K562 treated with DMSO at 1 percent for 12 hours (cell line): Measurements from ENCODE around the gene SKAP1. TPM values are rescaled to one million over a fixed set of nuclear protein-coding genes. Genes with fewer than 3 reads are reported as not detected.

Experiments used
- total RNA-seq: library from RNA; unstranded; fragments of 300-600 nt; gene quantifications from 2 replicates; pipeline ENCODE4 v1.2.3, GENCODE V29; 2022; ENCODE audit not compliant: insufficient read depth

Gene SKAP1
- total RNA-seq = 1.8 TPM in 1 of 2 replicates, not detected in the other

GRCh38 chr17:48429638-48430586, at the start of gene SKAP1:
TSS of gene SKAP1 (minus strand) at chr17:48430214.

GRCh38 chr17:48107137-48108055, 322.6 kb downstream of the SKAP1 start, which contains the start of gene SNX11:
TSS of gene SNX11 (plus strand) at chr17:48107766. CDS start at chr17:48112044, 4,278 bp downstream.

GRCh38 chr17:48101012-48101720, 328.8 kb downstream of the SKAP1 start, which contains the start of gene CBX1:
TSS of gene CBX1 (minus strand) at chr17:48101478. CDS start at chr17:48077004, 24,474 bp downstream.

Other genes with a start within 250 kb of the SKAP1 start
- not detected in 2 replicates for gene HOXB1, start 100.8 kb upstream of the SKAP1 start, total RNA-seq
- 79.5 and 94.6 TPM in 2 replicates for gene HOXB2, start 114.9 kb upstream of the SKAP1 start, total RNA-seq
- 13.6 and 20.0 TPM in 2 replicates for gene HOXB4, start 148.1 kb upstream of the SKAP1 start, total RNA-seq
- 15.0 and 35.7 TPM in 2 replicates for gene HOXB3, start 160.0 kb upstream of the SKAP1 start, total RNA-seq
- 3.7 and 9.2 TPM in 2 replicates for gene HOXB5, start 163.6 kb upstream of the SKAP1 start, total RNA-seq
- gene HOXB6, start 174.8 kb upstream of the SKAP1 start, total RNA-seq = 15.2 and 16.0 TPM in 2 replicates
- 21.9 and 23.0 TPM in 2 replicates for gene HOXB7, start 180.8 kb upstream of the SKAP1 start, total RNA-seq
- gene HOXB8, start 185.1 kb upstream of the SKAP1 start, total RNA-seq = 21.9 and 37.9 TPM in 2 replicates
- 103 and 184 TPM in 2 replicates for gene HOXB9, start 196.1 kb upstream of the SKAP1 start, total RNA-seq